K562 (cell line): Measurements from ENCODE around the gene RNF217. TPM values are rescaled to one million over a fixed set of nuclear protein-coding genes. Genes with fewer than 3 reads are reported as not detected.

Experiments used
- ATF3 ChIP-seq, 2 experiments: fragments of 450-650 bp in 1 of 2; sonication (generic) in 1 of 2; formaldehyde crosslinking in 1 of 2; IDR thresholded peaks in 1 of 2; conservative IDR thresholded peaks in 1 of 2; 2 replicates each; pipeline versions ENCODE4 v1.6.1 to v1.8.1; 2016 to 2023; ENCODE audit warnings: mild to moderate bottlenecking in 2 of 2, moderate library complexity in 2 of 2, inconsistent platforms in 1 of 2, missing genetic modification reagents in 1 of 2
- CCNT2 ChIP-seq: IDR thresholded peaks from 2 replicates; pipeline ENCODE4 v1.6.1; 2011; ENCODE audit warnings: borderline replicate concordance, low read depth, mild to moderate bottlenecking, moderate library complexity, mixed read lengths, low read length; ENCODE audit not compliant: insufficient read length; ENCODE audit errors: extremely low read depth
- CEBPG ChIP-seq, 3 experiments: fragments of 200-800 bp in 1 of 3; sonication (Bioruptor generic) in 1 of 3; sonication (generic) in 1 of 3; formaldehyde crosslinking in 1 of 3; IDR thresholded peaks in 2 of 3; conservative IDR thresholded peaks in 1 of 3; 2 replicates each; pipeline versions ENCODE4 v1.6.1 to v1.8.0; 2016 to 2022; ENCODE audit warnings: missing compliant biosample characterization in 2 of 3, missing genetic modification characterization in 2 of 3, mild to moderate bottlenecking in 1 of 3, missing genetic modification reagents in 1 of 3
- CXXC5 ChIP-seq: fragments of 250-450 bp; sonication (Bioruptor Pico); IDR thresholded peaks from 2 replicates; pipeline ENCODE4 v1.8.0; 2022; ENCODE audit warnings: inconsistent platforms, mild to moderate bottlenecking, moderate library complexity
- ELF2 ChIP-seq: fragments of 250-450 bp; sonication (Bioruptor Pico); IDR thresholded peaks from 2 replicates; pipeline ENCODE4 v1.5.0; 2021; ENCODE audit warnings: mild to moderate bottlenecking
- FOXM1 ChIP-seq, 2 experiments: fragments of 450-650 bp in 1 of 2; sonication (generic) in 1 of 2; formaldehyde crosslinking in 1 of 2; IDR thresholded peaks; 2 replicates each; pipeline versions ENCODE4 v1.6.1 to v1.9.0; 2017 to 2022; ENCODE audit warnings: low read depth in 2 of 2, mild to moderate bottlenecking in 2 of 2, missing genetic modification reagents in 1 of 2, moderate library complexity in 1 of 2
- HES1 ChIP-seq: fragments of 450-650 bp; IDR thresholded peaks from 2 replicates; pipeline ENCODE4 v1.6.1; 2016; ENCODE audit warnings: low read depth, mild to moderate bottlenecking, moderate library complexity
- ID3 ChIP-seq, 2 experiments: fragments of 250-450 bp in 1 of 2; fragments of 450-650 bp in 1 of 2; sonication (Bioruptor Pico) in 1 of 2; IDR thresholded peaks; 2 replicates each; pipeline versions ENCODE4 v1.6.1 to v1.8.0; 2016 to 2021; ENCODE audit warnings: mild to moderate bottlenecking in 2 of 2, moderate library complexity in 2 of 2, missing compliant biosample characterization in 1 of 2, missing genetic modification characterization in 1 of 2
- MLX ChIP-seq, 2 experiments: fragments of 450-650 bp in 1 of 2; sonication (generic) in 1 of 2; formaldehyde crosslinking; conservative IDR thresholded peaks; 2 replicates each; pipeline versions ENCODE4 v1.4.0 to v1.8.1; 2020 to 2022; ENCODE audit warnings: mild to moderate bottlenecking in 1 of 2, missing genetic modification reagents in 1 of 2
- NR2C1 ChIP-seq, 2 experiments: fragments of 450-650 bp; IDR thresholded peaks; 2 replicates each; pipeline ENCODE4 v1.6.1; 2017; ENCODE audit warnings: mild to moderate bottlenecking in 2 of 2, antibody characterized with exemption in 1 of 2, inconsistent platforms in 1 of 2, missing compliant biosample characterization in 1 of 2, missing genetic modification characterization in 1 of 2
- POU5F1 ChIP-seq: fragments of 150-350 bp; IDR thresholded peaks from 2 replicates; pipeline ENCODE4 v1.6.1; 2014; ENCODE audit warnings: borderline replicate concordance, low read length, low read depth, mild to moderate bottlenecking; ENCODE audit not compliant: partially characterized antibody
- PRMT5 ChIP-seq: sonication (generic); formaldehyde crosslinking; IDR thresholded peaks from 2 replicates; pipeline ENCODE4 v1.5.0; 2020; ENCODE audit warnings: missing genetic modification reagents
- SMARCA4 ChIP-seq: fragments of 450-650 bp; IDR thresholded peaks from 2 replicates; pipeline ENCODE4 v1.6.1; 2016
- SNAPC5 ChIP-seq: fragments of 250-450 bp; sonication (Bioruptor Pico); IDR thresholded peaks from 2 replicates; pipeline ENCODE4 v1.8.0; 2021; ENCODE audit warnings: moderate library complexity, mild to moderate bottlenecking, inconsistent platforms
- SOX6 ChIP-seq: fragments of 450-650 bp; IDR thresholded peaks from 2 replicates; pipeline ENCODE4 v1.6.1; 2014; ENCODE audit warnings: mild to moderate bottlenecking
- TRIM24 ChIP-seq, 2 experiments: fragments of 450-650 bp; IDR thresholded peaks; 2 replicates each; pipeline ENCODE4 v1.6.1; 2016
- USF2 ChIP-seq: sonication (generic); formaldehyde crosslinking; IDR thresholded peaks from 2 replicates; pipeline ENCODE4 v1.5.0; 2020; ENCODE audit warnings: missing genetic modification reagents
- ZNF449 ChIP-seq: fragments of 250-450 bp; sonication (Bioruptor Pico); IDR thresholded peaks from 2 replicates; pipeline ENCODE4 v1.8.0; 2022; ENCODE audit warnings: moderate library complexity, mild to moderate bottlenecking, inconsistent platforms
- ZNF644 ChIP-seq: fragments of 200-800 bp; sonication (Bioruptor generic); IDR thresholded peaks from 2 replicates; pipeline ENCODE4 v1.6.1; 2016; ENCODE audit warnings: low read depth, missing genetic modification characterization, missing compliant biosample characterization
- polyA plus RNA-seq, 8 experiments: library from polyadenylated mRNA; depleted of rRNA in 4 of 8; stranded (reverse) in 5 of 8; unstranded in 3 of 8; fragments of >200 nt; fragmentation: Nextera tagmentation in 2 of 8; fragmentation: Illumina TruSeq in 1 of 8; extraction: Ambion mirVana in 2 of 8; extraction: Trizol in 1 of 8; gene quantifications; 2 replicates each; pipeline versions ENCODE4 v1.2.1 to v1.2.3, GENCODE V29; 2011 to 2014; ENCODE audit warnings: inconsistent platforms in 1 of 8, missing spikeins in 1 of 8
- total RNA-seq, 7 experiments: library from RNA; depleted of rRNA in 6 of 7; stranded (reverse); fragments of >200 nt in 6 of 7; fragmentation: Illumina TruSeq in 2 of 7; extraction: Trizol in 2 of 7; gene quantifications; 2 replicates each; pipeline versions ENCODE4 v1.2.1 to v1.2.3, GENCODE V29; 2011 to 2021; ENCODE audit warnings: low replicate concordance in 1 of 7

Gene RNF217
- total and polyA plus RNA-seq, 9 of the 15 experiments (the other 6 are each of a cell fraction or from before 2014, with no cell fraction given), result 2.9 to 25.6 (median 12.0) TPM

GRCh38 chr6:125013938-125014660 is 51.9 kb downstream of the RNF217 start (continued):
- TF ChIP-seq USF2, result no peak
- no peak for TF ChIP-seq POU5F1
- TF ChIP-seq CXXC5, result peak; percentile 49
- TF ChIP-seq ATF3 (IDR thresholded peaks at IDR 0.05), result peak; percentile 99
- no peak for TF ChIP-seq ATF3 (CRISPR knock-in tag; conservative IDR thresholded peaks at IDR 0.05)
- peak; percentile 97 for TF ChIP-seq CEBPG (CRISPR knock-in tag; IDR thresholded peaks at IDR 0.05)
- TF ChIP-seq CEBPG (tag; conservative IDR thresholded peaks at IDR 0.05 in 1 of 2, IDR thresholded peaks at IDR 0.05 in 1 of 2), result peak; percentile 100
- TF ChIP-seq TRIM24 (IDR thresholded peaks at IDR 0.05), result peak; percentile 67 to 81; a peak in 3 of 4 replicates
- no peak for TF ChIP-seq PRMT5
- no peak for TF ChIP-seq CCNT2
- TF ChIP-seq MLX (CRISPR knock-in tag; conservative IDR thresholded peaks at IDR 0.05), result no peak
- TF ChIP-seq SNAPC5 (CRISPR knock-in tag), result no peak
- peak; percentile 85 for TF ChIP-seq ZNF644 (tag)
- peak; percentile 70; the same call in 1 of the 2 replicates for TF ChIP-seq FOXM1 (IDR thresholded peaks at IDR 0.05; ENCODE audit: low read depth)
- no peak for TF ChIP-seq FOXM1 (CRISPR knock-in tag; IDR thresholded peaks at IDR 0.05; ENCODE audit: low read depth)
- TF ChIP-seq NR2C1 (IDR thresholded peaks at IDR 0.05), result no peak
- peak; percentile 53; the same call in 1 of the 2 replicates for TF ChIP-seq NR2C1 (tag; IDR thresholded peaks at IDR 0.05)
- no peak for TF ChIP-seq ZNF449
- TF ChIP-seq SMARCA4, result peak; percentile 67; the same call in 1 of the 2 replicates
- TF ChIP-seq HES1, result no peak
- no peak for TF ChIP-seq ID3 (CRISPR knock-in tag; IDR thresholded peaks at IDR 0.05)
- 0 out of 2 replicates have a peak, but pooled peaks have one; percentile 47 for TF ChIP-seq ID3 (tag; IDR thresholded peaks at IDR 0.05)
- 0 out of 2 replicates have a peak, but pooled peaks have one; percentile 15 for TF ChIP-seq ELF2
- TF ChIP-seq SOX6, result peak; percentile 71
